Stimulated activated CD4-positive, alpha-beta T cell treated with anti-CD3 and anti-CD28 coated beads, Interleukin-4, amount 100 ng/mL, for 48 hours (primary cell): ENCODE measurements around the gene UAP1L1.
A peak's percentile ranks its signal among the peaks of the same experiment; 100 is the strongest.

ENCODE experiments used
- DNase-seq, 2 donors: peaks; one replicate each; pipeline ENCODE4 v3.0.0-alpha.2; 2020; ENCODE audit warnings: low read depth in 2 of 2

Gene UAP1L1

DNA sequence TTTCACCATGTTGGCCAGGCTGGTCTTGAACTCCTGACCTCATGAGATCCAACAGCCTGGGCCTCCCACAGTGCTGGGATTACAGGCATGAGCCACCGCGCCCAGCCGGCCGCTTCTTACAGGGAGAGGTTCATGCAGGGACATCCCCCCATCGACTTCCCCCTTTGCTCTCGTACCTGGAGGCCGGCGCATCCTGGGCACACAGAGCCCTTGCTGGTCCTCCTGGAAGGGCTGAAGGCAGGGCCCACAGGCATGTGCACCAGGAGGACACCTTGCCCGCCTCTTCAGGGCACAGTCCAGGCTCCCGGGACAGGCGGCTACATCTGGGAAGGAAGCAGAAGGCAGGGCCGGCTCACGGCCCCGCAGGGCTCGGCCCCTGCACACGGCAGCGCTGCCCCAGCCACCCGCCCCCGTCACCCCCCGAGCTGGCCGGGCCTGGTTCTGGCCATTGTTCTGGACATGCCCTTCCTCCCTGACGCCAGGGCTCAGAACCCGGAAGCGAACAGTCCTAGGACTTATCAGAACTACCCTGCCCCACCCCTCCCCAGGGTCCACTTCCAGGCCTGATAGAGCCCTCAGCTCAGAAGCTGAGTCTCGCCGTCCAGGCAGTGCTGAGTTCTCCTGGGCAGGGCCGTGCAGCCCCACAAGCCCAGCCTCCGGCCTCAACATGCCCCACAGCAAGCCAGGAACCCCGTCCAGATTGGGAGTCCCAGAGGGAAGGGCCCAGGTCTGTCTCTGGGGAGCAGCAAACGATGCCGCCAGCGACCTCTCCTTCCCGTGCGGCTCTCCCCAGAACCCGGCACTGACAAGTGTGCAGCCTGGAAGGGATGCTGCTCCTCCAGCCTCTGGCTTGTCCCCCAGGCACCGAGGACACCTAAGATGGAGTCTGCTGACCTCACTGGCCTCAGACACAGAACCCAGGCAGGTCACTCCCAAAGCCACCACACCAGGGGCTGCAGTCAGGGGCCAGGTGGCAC is 34.3 kb upstream of the UAP1L1 start:
- no peak for DNase-seq

DNA sequence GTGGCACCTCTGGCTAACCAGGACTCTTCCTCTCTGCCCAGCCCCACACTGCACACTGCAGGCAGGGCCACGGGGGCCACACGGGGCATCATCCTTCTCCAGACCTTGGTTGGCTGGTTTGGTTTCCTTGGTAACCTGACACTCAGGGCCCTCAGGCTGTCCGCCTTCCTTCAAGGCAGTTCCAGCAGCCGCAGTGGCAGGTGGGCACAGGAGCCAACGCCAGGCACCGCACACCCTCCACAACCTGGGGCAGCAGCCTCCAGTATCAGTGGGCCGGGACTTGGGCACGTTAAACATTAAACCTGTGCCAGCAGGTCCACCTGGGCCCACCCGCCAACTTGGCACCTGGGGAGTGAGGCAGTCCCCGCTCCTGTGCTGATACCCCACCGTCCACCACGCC is 33.3 kb upstream of the UAP1L1 start:
- no peak for DNase-seq

DNA sequence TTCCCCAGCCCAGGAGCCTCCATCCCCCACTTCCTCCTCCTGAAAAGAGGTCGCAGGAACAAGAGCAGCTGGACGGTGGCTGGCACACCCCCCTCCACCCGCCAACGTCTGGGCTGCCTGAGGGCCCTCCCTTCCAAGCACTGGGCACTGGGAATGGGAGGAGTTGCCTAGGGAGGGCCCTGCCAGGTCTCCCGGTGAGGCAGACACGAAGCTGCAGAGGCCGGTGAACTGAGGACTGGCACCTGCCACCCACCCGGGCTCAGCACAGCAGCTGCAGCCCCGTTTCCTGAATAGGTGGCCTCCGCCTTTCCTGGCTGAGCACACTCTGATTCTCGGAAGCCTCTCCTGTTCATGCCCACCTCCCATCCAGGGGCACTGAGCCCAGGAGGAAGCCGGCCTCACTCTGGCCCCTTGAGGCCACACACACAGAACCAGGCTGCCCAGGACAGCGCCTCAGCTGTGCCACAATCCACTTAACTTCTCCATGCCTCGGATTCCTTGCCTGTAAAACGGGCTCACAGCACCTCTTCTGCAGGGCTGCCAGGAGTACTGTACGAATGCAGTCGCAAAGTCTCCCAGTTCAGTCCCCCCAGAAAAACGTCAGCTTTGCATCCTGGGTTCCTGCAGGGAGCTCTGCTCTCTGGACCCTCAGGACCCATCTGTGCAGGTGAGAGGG is 32.7 kb upstream of the UAP1L1 start:
- no peak for DNase-seq

DNA sequence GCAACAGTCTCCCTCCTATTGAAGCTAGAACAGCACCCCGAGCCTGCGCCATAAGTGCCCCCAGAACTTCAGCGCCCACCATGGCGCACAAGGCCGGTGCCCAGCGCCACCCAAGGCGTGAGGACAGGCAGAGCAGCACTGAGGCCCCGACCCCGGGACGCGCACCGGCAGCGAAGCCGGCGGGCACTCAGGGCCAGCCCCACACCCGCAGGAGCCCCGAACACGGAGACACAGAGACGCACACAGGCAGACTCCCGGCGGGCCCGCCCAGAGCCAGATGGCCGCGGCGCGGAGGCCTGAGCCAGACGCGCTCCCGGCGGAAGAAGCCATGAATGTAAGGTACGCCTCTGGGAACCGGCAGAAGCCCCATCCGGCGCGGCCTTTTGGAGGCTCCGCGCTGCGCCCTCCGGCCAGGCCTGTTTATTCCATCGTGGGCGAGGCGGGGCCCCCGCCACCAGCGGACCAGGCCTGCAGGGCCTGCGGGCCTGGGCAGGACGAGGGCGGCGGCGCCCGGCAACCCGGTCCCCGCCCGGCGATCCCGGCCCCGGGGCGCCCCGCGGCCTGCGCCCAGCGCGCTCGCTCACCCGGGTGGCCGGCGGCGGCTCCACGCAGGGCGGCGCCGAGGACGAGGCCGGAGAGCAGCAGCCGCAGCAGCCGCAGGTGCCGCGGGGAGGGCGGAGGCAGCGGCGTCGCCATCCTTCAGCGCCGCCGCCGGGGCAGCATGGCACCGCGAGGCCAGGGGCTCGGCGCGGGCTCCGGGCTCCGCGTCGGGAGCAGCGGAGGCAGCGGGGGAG is 31.8 kb upstream of the UAP1L1 start:
- DNase-seq, result no peak

DNA sequence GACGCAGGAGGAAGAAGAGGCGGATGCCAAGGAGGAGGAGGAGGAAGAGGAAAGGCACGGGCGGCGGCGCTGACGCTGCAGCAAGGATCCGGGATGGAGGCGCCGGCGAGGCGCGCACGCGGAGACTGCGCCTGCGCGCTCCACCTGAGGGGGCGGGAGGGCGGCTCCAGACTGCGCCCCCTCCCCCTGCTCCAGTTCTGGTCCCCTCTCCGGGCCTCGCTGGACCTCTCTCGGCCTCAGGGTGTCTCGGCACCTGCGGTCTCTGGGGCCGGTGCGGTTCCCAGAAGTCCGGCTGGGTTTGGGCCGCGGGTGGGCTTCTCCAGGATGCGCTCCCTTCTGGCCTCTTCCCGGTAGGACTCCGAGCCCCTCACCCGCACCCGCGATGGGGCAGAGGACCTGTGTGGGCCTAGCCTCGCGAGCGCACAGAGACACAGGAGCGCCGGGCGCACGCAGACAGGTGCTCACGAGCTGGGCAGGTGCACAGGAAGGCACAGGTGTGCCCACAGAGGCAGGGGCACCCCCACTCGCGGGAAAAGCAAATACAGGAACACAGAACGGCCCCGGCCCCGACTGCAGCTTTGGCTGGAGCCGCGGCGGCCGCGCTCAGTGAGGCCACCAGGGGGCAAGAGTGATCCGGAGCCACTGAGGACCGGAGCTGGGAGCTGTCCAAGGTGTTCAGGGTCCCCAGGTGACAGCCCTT is 31.1 kb upstream of the UAP1L1 start, which contains the start of gene NPDC1:
Gene NPDC1, minus strand, starts transcription at position 90 of the 700 bp plus-strand sequence. CDS start 188 bp downstream, outside the sequence.
- peak; percentile 80 for DNase-seq

DNA sequence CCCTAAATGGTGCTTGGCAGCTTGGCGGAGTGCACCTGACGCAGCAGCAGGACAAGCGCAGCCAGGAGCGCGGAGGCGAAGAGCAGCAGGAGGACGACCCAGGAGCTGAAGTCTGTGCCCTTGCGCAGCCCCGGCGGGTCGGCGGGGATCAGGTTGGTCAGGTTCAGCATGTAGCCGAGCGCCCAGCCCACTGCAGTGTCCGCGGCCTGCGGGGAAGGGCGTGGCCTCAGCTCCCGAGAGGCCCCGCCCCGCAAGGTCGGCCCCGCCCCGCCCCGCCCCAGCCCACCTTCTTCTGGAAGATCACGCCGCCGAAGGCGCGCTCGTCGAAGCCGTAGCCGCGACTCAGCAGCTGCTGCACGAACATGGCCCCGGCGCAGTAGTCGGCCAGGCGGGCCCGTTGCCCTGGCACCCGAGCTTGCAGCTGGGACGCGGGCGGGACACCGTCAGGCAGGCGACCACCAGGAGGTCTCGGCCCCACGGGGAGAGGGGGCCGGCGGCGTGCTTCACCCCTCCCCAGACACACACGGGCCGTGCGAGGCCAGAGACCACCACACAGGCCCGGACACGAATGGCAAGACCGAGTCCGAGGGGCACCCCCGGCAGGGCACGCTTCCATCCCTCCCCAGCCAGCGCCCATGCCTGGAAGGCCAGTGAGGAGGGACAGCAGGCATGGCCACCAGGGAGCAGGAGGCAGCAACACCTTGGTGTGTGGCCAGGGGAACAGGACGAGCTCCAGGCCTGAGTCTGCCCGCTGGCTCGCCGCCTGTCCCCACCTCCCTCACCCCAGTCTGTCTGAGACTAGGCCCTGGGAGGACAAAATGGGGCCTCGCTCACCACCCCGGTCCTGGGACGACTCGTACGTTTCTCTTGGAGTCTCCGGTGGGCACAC is 28.4 kb upstream of the UAP1L1 start:
- no peak for DNase-seq

DNA sequence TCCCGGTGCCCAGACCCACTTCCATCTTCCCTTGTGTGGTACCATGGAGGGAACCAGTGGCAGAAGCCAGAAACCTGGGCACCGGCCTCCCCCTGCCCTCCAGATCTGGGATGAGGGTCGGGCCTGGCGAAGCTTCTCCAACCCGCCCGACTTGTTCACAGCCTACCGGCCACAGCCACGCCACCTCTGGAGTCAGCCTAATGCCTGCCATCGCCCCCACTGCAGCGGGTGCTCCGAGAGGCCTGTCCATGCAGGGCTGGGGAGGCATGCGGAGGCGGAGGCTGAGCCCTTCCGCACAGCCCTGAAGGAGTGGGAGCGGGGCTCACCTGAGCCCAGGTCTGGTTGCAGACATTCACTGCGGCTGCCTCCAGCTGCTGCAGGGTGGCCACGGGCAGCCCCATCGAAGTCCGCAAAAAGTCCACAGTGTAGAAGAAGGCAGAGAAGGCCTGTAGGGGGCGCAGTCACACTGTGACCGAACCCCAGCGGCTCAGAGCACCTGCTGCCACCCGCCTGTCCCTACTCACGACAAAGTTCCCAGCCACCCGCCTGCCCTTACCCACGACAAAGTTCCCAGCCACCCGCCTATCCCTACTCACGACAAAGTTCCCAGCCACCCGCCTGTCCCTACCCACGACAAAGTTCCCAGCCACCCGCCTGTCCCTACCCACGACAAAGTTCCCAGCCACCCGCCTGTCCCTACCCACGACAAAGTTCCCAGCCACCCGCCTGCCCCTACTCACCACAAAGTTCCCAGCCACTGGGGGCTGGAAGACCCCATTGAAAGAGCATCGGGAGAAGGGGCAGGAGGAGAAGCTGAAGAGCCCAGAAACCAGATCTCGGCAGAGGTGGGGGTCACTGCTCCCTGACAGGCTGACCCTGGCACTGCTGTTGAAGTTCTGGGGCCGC is 27.5 kb upstream of the UAP1L1 start:
- peak; percentile 62 to 80 for DNase-seq

DNA sequence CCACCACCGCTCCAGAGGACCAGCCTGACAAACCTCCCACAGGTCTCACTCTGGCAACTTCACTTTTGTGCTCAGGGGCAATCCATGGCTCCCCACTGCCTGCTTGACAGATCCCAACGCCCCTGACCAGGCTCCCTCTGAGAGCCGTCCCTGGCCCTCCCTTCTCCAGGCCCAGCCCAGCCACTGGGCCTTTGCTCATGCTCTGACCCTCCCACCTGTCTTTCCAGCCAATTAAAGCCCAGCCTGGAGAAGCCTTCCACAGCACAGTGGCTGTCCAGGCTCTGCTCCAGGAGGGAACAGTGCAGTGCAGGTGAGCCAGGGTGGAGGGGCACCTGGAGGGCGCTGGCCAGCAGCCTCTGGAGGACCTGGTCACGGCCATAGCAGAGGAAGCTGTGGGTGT is 26.7 kb upstream of the UAP1L1 start:
- DNase-seq, result no peak

DNA sequence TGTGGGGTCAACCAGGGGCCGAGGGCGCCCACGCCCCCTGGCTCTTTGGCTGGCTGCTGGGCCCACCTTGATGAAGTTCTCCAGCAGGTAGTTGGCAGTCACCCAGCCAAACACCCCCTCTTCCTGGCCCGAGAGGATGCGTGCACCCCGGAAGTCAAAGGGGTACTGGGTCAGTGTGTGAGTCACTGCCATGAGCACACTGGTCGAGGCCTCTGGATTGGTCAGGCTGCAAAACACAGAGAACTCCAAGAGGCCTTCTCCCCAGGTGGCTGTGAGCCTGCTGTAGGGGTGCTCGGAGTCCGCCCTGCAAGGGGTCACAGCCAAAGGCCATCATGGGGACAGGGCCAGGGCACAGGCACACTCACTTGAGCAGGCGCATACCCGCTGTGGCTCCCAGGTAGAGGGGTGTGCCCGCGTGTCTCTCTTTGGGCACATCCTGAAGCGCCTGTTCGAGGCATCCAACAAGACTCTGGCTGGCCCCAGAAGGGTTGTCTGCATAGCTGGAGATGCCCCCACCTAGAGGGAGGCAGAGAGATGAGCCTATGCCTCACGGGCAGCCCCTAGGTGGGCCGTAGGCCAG is 26.1 kb upstream of the UAP1L1 start:
- no peak for DNase-seq

DNA sequence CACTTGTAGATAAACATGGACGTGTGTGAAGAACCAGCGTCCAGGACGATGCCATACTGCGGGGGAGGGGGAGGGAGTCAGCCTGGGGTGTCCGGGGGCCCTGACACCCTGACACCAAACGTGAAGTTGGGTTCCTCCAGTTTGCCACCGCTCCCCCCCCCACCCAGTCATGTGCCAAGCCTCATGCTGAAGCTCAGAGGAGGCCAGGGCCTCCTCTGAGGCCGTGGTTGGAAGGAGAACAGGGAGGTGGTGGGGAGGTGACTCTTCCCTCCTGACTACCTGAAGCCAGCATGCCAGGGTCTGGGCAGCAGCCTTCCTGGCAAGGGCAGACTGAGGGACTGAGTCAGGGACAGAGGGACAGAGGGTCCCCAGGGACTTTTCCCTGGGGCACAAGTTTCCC is 25.0 kb upstream of the UAP1L1 start:
- DNase-seq, result no peak

DNA sequence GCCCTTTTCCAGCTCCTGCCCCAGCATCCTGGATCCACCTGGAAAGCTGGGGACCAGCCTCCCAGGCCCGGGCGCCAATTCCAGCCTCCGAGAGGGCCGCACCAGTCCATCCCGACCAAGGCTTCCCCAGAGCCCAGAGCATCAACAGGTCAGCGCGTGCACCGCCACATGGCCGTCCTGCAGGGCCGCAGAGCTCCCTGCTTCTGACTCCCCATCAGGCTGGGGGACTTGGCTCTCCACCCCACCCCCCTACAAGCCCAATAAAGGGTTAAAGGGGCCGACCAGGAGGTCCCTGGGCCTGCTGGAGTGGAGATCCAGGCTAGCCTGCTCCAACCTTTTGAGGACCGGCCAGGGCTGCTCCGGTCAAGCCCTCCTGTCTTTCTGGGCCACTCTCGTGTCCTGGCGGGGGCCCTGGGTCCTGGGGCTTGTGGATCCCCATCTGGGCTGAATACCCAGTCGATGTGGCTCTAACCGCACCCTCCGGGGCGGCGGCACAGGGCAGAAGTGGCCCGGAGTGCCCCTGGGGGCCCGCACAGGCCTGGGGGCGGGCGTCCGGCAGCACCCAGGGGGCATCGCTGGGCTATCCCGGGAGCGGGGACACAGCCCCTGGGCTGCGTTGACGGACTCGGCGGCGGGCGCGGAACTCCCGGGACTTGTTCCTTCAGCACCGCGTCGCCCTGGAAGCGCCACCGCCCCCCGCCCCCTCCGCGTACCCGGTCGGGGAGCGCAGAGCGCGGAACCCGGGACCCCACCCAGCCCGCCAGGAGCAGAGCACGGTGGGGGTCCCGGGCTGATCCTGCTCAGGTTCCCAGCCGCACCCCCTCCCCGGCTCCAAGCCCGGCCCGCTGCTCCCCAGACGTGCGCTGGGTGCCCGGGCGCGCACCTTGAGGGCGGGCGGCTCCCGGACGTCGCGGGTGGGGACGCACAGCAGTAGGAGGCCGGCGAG is 24.0 kb upstream of the UAP1L1 start:
- no peak for DNase-seq

DNA sequence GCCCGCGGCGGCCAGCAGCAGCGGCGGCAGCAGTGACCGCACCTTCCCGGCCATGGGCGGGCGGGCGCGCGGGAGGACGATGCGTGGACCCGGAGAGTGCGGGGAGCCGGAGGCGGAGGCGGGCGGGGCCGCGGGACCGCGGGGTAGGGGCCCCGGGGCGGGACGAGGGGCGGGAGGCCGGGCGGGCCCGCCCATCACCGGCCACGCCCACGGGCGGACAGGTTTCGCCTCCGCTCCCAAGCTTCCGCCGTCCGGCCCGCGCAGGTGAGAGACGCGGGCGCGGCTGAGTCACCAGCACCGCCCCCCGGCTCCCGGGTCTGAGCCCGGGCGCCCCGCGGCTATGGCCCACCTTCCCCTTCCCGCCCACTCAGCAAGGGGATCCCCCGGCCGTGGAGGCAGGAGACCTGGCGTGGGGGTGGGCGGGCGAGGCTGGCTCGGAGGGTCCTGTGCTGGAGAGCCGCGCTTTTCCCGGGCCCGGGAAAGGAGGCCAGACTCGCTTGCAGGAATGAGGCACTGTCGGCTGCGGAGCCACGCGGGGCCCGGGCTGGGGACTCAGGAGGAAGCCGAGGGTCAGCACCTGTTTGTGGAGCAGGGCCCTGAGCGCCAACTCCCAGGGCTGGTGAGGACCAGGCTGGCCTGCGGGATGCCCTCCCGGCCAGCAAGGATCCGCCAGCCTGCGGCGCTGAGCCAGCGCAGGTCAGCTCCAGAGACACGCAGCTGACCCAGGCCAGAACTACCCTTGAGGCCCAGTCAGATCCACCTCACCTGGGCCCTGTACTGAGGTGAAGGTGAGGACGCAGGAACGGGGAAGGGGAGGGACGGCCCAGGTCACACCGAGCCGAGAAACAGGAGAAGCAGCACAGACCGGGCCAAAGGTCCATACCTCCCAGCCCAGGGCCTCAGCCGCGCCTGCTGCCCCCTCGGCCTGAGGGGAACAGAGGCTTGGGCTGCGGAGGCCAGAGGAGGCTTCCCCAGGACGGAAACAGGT is 23.1 kb upstream of the UAP1L1 start, which contains the start of gene ENTPD2:
Gene ENTPD2, minus strand, starts transcription at position 118 of the 988 bp plus-strand sequence. Its CDS starts 64 bp downstream, at position 54.
- no peak for DNase-seq

DNA sequence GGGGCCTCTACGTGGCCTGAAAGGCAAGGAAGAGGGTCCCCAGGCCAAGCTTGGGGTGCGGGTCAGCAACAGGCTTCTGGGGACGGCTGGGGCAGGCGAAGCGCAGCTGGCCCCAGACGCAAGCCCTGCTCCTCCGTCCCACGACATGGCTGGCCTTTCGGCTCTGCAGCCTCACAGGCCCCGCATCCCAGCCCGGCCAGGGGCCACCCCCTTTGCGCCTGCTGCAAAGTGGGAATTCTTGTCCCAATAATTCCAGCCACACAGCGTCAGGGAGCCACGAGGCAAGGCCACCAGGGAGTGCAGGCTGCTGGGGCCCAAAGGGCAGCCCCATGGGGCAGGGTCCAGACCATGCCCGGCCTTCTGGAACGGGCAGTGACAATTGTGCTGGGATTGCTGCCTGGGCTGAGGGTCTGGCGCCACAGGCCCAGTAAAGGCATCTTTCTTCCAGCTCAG is 22.4 kb upstream of the UAP1L1 start:
- no peak for DNase-seq

DNA sequence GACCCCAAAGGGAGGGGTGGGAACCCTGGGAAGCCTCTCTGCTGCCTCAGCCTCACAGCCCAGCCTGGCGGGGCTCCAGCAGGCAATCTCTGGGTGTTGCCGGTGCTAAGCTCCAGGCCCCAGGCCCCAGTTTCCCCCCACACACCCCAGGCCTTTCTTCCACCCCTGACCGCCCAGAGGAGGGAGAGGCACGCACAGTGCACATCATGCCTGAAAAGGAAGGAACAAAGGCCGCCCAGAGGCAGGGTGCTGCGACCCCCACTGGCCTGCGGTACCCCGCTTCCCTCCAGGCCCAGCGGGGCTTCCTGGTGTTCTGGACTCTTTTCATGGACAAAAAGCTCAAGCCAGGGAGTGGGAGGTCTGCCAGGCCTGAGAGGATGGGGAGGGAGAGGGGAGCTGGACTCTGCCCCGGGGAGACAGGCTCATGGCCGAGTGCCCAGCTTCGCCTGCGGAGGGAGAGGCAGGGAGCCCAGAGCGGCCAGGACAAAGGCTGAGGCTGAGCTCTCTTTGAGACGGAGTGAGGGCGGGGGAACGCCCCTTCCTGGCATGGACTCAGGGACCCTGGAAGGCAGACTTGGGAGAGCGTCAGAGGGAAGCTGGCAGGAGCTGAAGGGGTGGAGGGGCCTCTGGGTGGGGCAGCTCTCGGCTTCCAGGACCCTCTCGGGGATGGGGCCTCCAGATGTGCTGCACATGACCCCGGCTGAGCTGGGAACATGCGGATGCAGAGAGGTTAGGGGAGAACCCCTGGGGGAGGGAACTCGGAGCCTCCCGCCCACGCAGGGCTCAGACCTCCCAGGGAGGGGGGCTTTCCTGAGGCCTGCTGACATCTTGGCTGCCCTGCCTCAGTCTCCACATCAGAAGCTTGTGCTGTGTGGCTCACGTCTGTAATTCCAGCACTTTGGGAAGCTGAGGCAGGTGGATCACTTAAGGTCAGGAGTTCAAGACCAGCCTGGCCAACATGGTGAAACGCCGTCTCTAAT is 21.6 kb upstream of the UAP1L1 start:
- DNase-seq, result no peak

DNA sequence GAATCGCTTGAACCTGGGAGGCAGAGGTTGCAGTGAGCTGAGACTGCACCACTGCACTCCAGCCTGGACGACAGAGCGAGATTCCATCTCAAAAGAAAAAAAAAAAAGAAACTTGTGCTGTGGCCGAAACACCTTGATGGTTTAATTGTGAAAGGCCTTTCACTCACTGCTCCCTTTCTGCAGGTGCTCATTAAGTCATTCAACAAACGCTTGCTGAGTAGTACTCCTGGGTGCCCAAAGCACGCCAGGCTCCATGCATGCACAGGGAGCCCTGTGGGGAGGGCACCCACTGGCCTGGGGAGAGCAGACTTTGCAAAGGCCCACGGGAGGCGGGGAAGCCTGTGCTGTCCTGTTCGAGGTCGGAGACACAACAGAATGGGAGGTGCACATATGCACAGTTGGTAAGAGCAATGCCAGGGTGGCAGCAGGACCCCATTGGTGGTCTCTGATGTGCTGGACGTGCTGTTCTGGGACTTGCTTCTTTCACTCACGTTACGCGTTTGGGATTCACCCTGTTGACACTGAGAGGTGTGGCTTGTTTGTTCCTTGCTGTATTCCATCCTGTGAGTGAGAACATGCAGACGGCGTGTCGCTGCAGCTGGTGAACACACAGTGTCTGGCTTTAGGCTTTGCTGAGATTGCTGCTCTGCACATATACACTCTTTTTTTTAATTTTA is 20.4 kb upstream of the UAP1L1 start:
- DNase-seq, result no peak
